GM12878 (cell line): ENCODE measurements around the gene ADAMTSL4. TPM values are rescaled to one million over a fixed set of nuclear protein-coding genes. Genes with fewer than 3 reads are reported as not detected.

ENCODE experiments used
- ASH2L ChIP-seq: fragments of 300-600, 200-600 bp; sonication (generic); IDR thresholded peaks from 2 replicates; pipeline ENCODE4 v1.6.1; 2017; ENCODE audit warnings: low read depth, mild to moderate bottlenecking, borderline replicate concordance
- ATF7 ChIP-seq: fragments of 450-650 bp; IDR thresholded peaks from 2 replicates; pipeline ENCODE4 v1.6.1; 2016; ENCODE audit warnings: low read depth, mild to moderate bottlenecking
- BMI1 ChIP-seq: fragments of 450-650 bp; IDR thresholded peaks from 2 replicates; pipeline ENCODE4 v1.6.1; 2016; ENCODE audit warnings: mild to moderate bottlenecking, moderate library complexity, borderline replicate concordance
- FOS ChIP-seq: IDR thresholded peaks from 3 replicates; pipeline ENCODE4 v1.6.1; 2011; ENCODE audit warnings: borderline replicate concordance; ENCODE audit not compliant: insufficient read length; ENCODE audit errors: extremely low read depth
- KLF5 ChIP-seq: fragments of 450-650 bp; IDR thresholded peaks from 2 replicates; pipeline ENCODE4 v1.6.1; 2014; ENCODE audit warnings: mild to moderate bottlenecking; ENCODE audit not compliant: partially characterized antibody
- LARP7 ChIP-seq: fragments of 450-650 bp; IDR thresholded peaks from 2 replicates; pipeline ENCODE4 v1.6.1; 2017; ENCODE audit warnings: mild to moderate bottlenecking
- MAX ChIP-seq: IDR thresholded peaks from 2 replicates; pipeline ENCODE4 v1.6.1; 2012; ENCODE audit warnings: low read depth, low read length, improper control_type of control experiment
- MTA3 ChIP-seq: IDR thresholded peaks from 2 replicates; pipeline ENCODE4 v1.6.1; 2012; ENCODE audit warnings: low read length, inconsistent platforms, borderline replicate concordance
- NFYB ChIP-seq: IDR thresholded peaks from 2 replicates; pipeline ENCODE4 v1.6.1; 2011; ENCODE audit warnings: low read depth, mild to moderate bottlenecking, low read length, improper control_type of control experiment, moderate library complexity; ENCODE audit not compliant: insufficient read depth
- NR2C2 ChIP-seq: IDR thresholded peaks from 2 replicates; pipeline ENCODE4 v1.6.1; 2011; ENCODE audit warnings: borderline replicate concordance, low read depth; ENCODE audit not compliant: control insufficient read depth, insufficient read length
- PAX8 ChIP-seq: fragments of 450-650 bp; IDR thresholded peaks from 2 replicates; pipeline ENCODE4 v1.6.1; 2017; ENCODE audit warnings: mild to moderate bottlenecking, moderate library complexity
- SIX5 ChIP-seq: IDR thresholded peaks from 2 replicates; pipeline ENCODE4 v1.6.1; 2011; ENCODE audit warnings: mild to moderate bottlenecking, low read depth, low read length, moderate library complexity; ENCODE audit not compliant: severe bottlenecking
- SP1 ChIP-seq: IDR thresholded peaks from one replicate; pipeline ENCODE4 v1.6.1; 2011; ENCODE audit warnings: low read depth, low read length
- TCF3 ChIP-seq: IDR thresholded peaks from 2 replicates; pipeline ENCODE4 v1.6.1; 2012; ENCODE audit warnings: low read depth, mild to moderate bottlenecking, low read length, borderline replicate concordance; ENCODE audit not compliant: insufficient read depth
- USF1 ChIP-seq: IDR thresholded peaks from 2 replicates; pipeline ENCODE4 v1.6.1; 2011; ENCODE audit warnings: borderline replicate concordance, low read depth, mild to moderate bottlenecking, moderate library complexity, mixed read lengths, low read length; ENCODE audit not compliant: insufficient read depth; ENCODE audit errors: extremely low read length
- YBX1 ChIP-seq: fragments of 450-650 bp; IDR thresholded peaks from 2 replicates; pipeline ENCODE4 v1.6.1; 2016; ENCODE audit warnings: antibody characterized with exemption
- ZNF384 ChIP-seq: IDR thresholded peaks from 2 replicates; pipeline ENCODE4 v1.6.1; 2012; ENCODE audit warnings: low read depth, mild to moderate bottlenecking, low read length, improper control_type of control experiment, borderline replicate concordance
- ZZZ3 ChIP-seq: IDR thresholded peaks from 2 replicates; pipeline ENCODE4 v1.6.1; 2011; ENCODE audit warnings: low read depth; ENCODE audit not compliant: control insufficient read depth, insufficient read length
- polyA plus RNA-seq, 11 experiments: library from polyadenylated mRNA; depleted of rRNA in 4 of 11; unstranded in 6 of 11; stranded (reverse) in 5 of 11; fragments of >200 nt; fragmentation: Nextera tagmentation in 4 of 11; fragmentation: Illumina TruSeq in 1 of 11; extraction: Ambion mirVana in 4 of 11; extraction: Trizol in 1 of 11; gene quantifications; 1 replicate in 1 of 11; 2 replicates in 10 of 11; pipeline versions ENCODE4 v1.2.1 to v1.2.3, GENCODE V29; 2011 to 2016; ENCODE audit warnings: inconsistent platforms in 2 of 11, missing spikeins in 2 of 11, low read depth in 1 of 11
- total RNA-seq, 4 experiments: library from RNA; depleted of rRNA in 3 of 4; stranded (reverse); fragments of >200 nt in 3 of 4; fragmentation: Illumina TruSeq in 1 of 4; extraction: Trizol in 1 of 4; gene quantifications; 2 replicates each; pipeline versions ENCODE4 v1.2.1 to v1.2.3, GENCODE V29; 2013 to 2021
- TF ChIP-seq, protein P1 (sequence below), 3 experiments: IDR thresholded peaks in 2 of 3; conservative IDR thresholded peaks in 1 of 3; 2 replicates each; pipeline ENCODE4 v1.5.1; 2011; ENCODE audit warnings: low read depth in 3 of 3, low read length in 3 of 3, mild to moderate bottlenecking in 3 of 3, control low read depth in 2 of 3, moderate library complexity in 2 of 3, inconsistent platforms in 1 of 3, mixed read lengths in 1 of 3; ENCODE audit not compliant: control insufficient read depth in 2 of 3, insufficient read depth in 1 of 3; ENCODE audit errors: extremely low read depth in 1 of 3
- TF ChIP-seq, protein P2 (sequence below): fragments of 450-650 bp; IDR thresholded peaks from 2 replicates; pipeline ENCODE4 v1.6.1; 2014; ENCODE audit warnings: mild to moderate bottlenecking
- TF ChIP-seq, protein P3 (sequence below): IDR thresholded peaks from 2 replicates; pipeline ENCODE4 v1.6.1; 2012; ENCODE audit warnings: mild to moderate bottlenecking, low read depth, low read length

Gene ADAMTSL4
- total and polyA plus RNA-seq, 10 of the 15 experiments (the other 5 are each of a cell fraction or from before 2014, with no cell fraction given): 0.04 to 0.15 (median 0.05) TPM; not detected in 5

GRCh38 chr1:150567717-150568593 is 18.7 kb downstream of the ADAMTSL4 start (continued):
- TF ChIP-seq, protein P1, sequence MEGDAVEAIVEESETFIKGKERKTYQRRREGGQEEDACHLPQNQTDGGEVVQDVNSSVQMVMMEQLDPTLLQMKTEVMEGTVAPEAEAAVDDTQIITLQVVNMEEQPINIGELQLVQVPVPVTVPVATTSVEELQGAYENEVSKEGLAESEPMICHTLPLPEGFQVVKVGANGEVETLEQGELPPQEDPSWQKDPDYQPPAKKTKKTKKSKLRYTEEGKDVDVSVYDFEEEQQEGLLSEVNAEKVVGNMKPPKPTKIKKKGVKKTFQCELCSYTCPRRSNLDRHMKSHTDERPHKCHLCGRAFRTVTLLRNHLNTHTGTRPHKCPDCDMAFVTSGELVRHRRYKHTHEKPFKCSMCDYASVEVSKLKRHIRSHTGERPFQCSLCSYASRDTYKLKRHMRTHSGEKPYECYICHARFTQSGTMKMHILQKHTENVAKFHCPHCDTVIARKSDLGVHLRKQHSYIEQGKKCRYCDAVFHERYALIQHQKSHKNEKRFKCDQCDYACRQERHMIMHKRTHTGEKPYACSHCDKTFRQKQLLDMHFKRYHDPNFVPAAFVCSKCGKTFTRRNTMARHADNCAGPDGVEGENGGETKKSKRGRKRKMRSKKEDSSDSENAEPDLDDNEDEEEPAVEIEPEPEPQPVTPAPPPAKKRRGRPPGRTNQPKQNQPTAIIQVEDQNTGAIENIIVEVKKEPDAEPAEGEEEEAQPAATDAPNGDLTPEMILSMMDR (IDR thresholded peaks at IDR 0.05 in 2 of 3, conservative IDR thresholded peaks at IDR 0.05 in 1 of 3; ENCODE audit: control insufficient read depth in 2 of 3, extremely low read depth in 1 of 3, insufficient read depth in 1 of 3, low read depth in 3 of 3, low read length in 3 of 3): no peak
- TF ChIP-seq NFYB: no peak
- TF ChIP-seq ZZZ3: no peak
- no peak; the same call in 1 of the 2 replicates for TF ChIP-seq BMI1
- TF ChIP-seq PAX8: no peak
- TF ChIP-seq ASH2L: no peak
- TF ChIP-seq YBX1: no peak
- no peak for TF ChIP-seq ATF7
- peak; percentile 4 for TF ChIP-seq SP1
- TF ChIP-seq ZNF384: no peak
- TF ChIP-seq KLF5: no peak
- TF ChIP-seq, protein P2, sequence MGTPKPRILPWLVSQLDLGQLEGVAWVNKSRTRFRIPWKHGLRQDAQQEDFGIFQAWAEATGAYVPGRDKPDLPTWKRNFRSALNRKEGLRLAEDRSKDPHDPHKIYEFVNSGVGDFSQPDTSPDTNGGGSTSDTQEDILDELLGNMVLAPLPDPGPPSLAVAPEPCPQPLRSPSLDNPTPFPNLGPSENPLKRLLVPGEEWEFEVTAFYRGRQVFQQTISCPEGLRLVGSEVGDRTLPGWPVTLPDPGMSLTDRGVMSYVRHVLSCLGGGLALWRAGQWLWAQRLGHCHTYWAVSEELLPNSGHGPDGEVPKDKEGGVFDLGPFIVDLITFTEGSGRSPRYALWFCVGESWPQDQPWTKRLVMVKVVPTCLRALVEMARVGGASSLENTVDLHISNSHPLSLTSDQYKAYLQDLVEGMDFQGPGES: no peak
- TF ChIP-seq USF1: no peak
- TF ChIP-seq MAX: 0 out of 2 replicates have a peak, but pooled peaks have one; percentile 35
- TF ChIP-seq LARP7: no peak; the same call in 1 of the 2 replicates
- no peak for TF ChIP-seq MTA3
- TF ChIP-seq NR2C2: no peak
- no peak for TF ChIP-seq FOS
- TF ChIP-seq, protein P3, sequence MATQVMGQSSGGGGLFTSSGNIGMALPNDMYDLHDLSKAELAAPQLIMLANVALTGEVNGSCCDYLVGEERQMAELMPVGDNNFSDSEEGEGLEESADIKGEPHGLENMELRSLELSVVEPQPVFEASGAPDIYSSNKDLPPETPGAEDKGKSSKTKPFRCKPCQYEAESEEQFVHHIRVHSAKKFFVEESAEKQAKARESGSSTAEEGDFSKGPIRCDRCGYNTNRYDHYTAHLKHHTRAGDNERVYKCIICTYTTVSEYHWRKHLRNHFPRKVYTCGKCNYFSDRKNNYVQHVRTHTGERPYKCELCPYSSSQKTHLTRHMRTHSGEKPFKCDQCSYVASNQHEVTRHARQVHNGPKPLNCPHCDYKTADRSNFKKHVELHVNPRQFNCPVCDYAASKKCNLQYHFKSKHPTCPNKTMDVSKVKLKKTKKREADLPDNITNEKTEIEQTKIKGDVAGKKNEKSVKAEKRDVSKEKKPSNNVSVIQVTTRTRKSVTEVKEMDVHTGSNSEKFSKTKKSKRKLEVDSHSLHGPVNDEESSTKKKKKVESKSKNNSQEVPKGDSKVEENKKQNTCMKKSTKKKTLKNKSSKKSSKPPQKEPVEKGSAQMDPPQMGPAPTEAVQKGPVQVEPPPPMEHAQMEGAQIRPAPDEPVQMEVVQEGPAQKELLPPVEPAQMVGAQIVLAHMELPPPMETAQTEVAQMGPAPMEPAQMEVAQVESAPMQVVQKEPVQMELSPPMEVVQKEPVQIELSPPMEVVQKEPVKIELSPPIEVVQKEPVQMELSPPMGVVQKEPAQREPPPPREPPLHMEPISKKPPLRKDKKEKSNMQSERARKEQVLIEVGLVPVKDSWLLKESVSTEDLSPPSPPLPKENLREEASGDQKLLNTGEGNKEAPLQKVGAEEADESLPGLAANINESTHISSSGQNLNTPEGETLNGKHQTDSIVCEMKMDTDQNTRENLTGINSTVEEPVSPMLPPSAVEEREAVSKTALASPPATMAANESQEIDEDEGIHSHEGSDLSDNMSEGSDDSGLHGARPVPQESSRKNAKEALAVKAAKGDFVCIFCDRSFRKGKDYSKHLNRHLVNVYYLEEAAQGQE: no peak
- peak; percentile 96; the same call in 1 of the 2 replicates for TF ChIP-seq TCF3
- no peak for TF ChIP-seq SIX5
